ENCODE measurements around the gene ARHGAP28.

DNA sequence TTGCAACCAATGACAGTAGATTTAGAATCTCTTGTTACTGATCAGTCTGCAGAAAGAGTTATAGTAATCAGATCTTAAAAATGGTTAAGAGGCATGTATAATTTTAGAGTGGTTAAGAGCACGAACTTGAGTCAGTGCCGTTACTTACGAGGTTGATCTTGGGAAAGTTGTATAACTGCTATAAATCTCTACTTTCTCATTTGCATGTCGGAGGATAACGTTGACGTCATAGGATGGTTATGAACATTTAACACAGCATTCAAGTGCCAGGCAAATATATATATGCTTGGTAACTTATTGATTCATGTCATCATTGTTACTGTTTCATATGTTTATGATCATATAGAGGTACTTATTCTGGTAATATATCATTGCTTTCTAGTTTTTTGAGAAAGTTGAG is 146.2 kb downstream of the ARHGAP28 start:
- TF ChIP-seq, protein P1, sequence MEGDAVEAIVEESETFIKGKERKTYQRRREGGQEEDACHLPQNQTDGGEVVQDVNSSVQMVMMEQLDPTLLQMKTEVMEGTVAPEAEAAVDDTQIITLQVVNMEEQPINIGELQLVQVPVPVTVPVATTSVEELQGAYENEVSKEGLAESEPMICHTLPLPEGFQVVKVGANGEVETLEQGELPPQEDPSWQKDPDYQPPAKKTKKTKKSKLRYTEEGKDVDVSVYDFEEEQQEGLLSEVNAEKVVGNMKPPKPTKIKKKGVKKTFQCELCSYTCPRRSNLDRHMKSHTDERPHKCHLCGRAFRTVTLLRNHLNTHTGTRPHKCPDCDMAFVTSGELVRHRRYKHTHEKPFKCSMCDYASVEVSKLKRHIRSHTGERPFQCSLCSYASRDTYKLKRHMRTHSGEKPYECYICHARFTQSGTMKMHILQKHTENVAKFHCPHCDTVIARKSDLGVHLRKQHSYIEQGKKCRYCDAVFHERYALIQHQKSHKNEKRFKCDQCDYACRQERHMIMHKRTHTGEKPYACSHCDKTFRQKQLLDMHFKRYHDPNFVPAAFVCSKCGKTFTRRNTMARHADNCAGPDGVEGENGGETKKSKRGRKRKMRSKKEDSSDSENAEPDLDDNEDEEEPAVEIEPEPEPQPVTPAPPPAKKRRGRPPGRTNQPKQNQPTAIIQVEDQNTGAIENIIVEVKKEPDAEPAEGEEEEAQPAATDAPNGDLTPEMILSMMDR (IDR thresholded peaks at IDR 0.05), result no peak
- TF ChIP-seq, protein P2, sequence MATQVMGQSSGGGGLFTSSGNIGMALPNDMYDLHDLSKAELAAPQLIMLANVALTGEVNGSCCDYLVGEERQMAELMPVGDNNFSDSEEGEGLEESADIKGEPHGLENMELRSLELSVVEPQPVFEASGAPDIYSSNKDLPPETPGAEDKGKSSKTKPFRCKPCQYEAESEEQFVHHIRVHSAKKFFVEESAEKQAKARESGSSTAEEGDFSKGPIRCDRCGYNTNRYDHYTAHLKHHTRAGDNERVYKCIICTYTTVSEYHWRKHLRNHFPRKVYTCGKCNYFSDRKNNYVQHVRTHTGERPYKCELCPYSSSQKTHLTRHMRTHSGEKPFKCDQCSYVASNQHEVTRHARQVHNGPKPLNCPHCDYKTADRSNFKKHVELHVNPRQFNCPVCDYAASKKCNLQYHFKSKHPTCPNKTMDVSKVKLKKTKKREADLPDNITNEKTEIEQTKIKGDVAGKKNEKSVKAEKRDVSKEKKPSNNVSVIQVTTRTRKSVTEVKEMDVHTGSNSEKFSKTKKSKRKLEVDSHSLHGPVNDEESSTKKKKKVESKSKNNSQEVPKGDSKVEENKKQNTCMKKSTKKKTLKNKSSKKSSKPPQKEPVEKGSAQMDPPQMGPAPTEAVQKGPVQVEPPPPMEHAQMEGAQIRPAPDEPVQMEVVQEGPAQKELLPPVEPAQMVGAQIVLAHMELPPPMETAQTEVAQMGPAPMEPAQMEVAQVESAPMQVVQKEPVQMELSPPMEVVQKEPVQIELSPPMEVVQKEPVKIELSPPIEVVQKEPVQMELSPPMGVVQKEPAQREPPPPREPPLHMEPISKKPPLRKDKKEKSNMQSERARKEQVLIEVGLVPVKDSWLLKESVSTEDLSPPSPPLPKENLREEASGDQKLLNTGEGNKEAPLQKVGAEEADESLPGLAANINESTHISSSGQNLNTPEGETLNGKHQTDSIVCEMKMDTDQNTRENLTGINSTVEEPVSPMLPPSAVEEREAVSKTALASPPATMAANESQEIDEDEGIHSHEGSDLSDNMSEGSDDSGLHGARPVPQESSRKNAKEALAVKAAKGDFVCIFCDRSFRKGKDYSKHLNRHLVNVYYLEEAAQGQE (IDR thresholded peaks at IDR 0.05; ENCODE audit: insufficient read depth in 1 of 2, low read depth in 2 of 2, low read length in 1 of 2), result no peak
- TF ChIP-seq POLR2AphosphoS5 (IDR thresholded peaks at IDR 0.05; ENCODE audit: low read depth, low read length) (no peak), SIN3A (IDR thresholded peaks at IDR 0.05; ENCODE audit: borderline replicate concordance, insufficient read depth, low read depth, low read length) (no peak), TCF7L2 (IDR thresholded peaks at IDR 0.05; ENCODE audit: low read depth, low read length) (no peak)
